Measurements from ENCODE around the gene USP7. TPM values are rescaled to one million over a fixed set of nuclear protein-coding genes. Genes with fewer than 3 reads are reported as not detected.
"Not testable (repeated sequence)": the region's sequence is repeated elsewhere in the genome, so short reads cannot be mapped to it uniquely, and the experiment has no call there.

USP7 gene
- total RNA-seq, 4 donors from 2014 or later = 57.9 to 93.6 (median 85.5) TPM

DNA sequence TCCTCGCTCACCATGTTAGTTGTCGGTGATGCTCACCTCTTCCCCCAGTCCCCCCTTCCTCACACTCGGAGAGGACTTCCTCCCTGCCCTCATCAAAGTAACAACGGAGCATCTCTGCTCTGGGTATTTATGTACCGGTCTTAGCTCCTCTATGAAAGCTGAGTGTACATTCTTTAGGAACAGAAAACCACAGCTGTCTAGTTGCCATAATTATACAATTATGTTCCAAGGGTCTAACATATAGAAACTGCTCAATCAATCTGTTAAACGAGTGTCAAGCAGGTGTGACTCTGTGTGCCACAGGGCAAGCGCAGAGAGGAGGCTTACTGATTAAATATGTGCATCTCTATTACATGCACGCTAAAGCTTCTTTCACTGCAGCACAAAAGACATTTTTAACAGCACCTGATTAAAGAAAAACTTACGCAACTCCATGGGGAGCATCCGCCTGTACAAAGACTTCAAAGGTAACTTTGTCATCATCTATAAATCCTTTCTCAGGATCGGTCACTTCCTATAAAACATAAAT is 43.7 kb downstream of the USP7 start:
- DNase-seq = no peak
- 95 to 97% methylated on average over 11 of the region's 11 CpGs for WGBS, 2 donors
- Histone ChIP-seq H3K36me3 (peaks cover 42 to 43% of the 10 kb centered on the region in 2 donors), H3K9me3 (no peaks in the 10 kb centered on the region), H3K4me1 (peaks cover 9 to 11% of the 10 kb centered on the region in 2 donors), H3K4me3 (replicated peaks in 1 of 3) (no peak overlapping the region), H3K27ac (no peak overlapping the region), H3K27me3 (no peaks in the 10 kb centered on the region)
- intact Hi-C loops (cut with DNase I) = no loop called here
- TF ChIP-seq POLR2A (IDR thresholded peaks at IDR 0.05) = no peak
- TF ChIP-seq, protein P1, sequence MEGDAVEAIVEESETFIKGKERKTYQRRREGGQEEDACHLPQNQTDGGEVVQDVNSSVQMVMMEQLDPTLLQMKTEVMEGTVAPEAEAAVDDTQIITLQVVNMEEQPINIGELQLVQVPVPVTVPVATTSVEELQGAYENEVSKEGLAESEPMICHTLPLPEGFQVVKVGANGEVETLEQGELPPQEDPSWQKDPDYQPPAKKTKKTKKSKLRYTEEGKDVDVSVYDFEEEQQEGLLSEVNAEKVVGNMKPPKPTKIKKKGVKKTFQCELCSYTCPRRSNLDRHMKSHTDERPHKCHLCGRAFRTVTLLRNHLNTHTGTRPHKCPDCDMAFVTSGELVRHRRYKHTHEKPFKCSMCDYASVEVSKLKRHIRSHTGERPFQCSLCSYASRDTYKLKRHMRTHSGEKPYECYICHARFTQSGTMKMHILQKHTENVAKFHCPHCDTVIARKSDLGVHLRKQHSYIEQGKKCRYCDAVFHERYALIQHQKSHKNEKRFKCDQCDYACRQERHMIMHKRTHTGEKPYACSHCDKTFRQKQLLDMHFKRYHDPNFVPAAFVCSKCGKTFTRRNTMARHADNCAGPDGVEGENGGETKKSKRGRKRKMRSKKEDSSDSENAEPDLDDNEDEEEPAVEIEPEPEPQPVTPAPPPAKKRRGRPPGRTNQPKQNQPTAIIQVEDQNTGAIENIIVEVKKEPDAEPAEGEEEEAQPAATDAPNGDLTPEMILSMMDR (IDR thresholded peaks at IDR 0.05) = no peak

DNA sequence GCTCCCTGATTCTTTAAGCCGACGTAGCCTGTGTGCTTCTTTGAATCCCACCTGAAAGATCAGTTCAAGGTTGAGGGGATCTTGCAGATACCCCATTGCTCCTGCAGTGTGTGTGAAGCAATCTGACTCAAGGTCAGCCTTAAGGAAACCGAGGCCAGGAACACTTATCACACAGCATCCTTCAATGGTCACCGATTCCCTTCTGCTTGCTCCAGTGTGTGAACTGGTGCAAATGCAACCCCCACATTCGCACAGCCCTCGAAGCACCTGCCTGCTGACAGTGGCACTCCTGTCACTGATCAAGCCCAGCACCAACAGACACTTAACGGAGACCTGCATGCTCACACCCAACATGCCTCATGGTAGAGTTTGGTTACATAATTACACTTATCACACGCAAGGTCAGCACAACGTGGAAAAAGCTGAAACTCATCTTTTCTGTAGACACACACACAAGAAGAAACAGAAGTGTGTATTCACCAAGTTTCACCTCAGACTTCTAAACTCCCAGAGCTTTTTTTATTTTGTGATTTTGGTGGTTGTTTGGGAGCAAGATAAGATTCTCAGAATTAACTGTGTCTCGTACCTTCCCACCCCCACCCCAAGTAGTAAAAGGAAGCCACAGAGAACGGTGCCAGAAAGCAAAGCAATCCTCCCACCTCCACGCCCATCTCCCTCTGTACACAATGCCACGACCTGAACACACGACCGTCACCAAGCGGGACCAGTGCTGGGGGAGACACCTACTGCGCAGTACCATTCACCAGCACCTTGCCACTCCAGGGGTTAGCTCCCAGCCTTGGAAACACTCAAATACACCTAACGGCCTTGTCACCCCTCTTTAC is 44.4 kb downstream of the USP7 start:
- Histone ChIP-seq H3K4me1 (peaks cover 9 to 10% of the 10 kb centered on the region in 2 donors), H3K9me3 (no peaks in the 10 kb centered on the region), H3K27me3 (no peaks in the 10 kb centered on the region), H3K4me3 (replicated peaks in 1 of 3) (no peak overlapping the region), H3K36me3 (peaks cover 42 to 50% of the 10 kb centered on the region in 2 donors), H3K27ac (no peak overlapping the region)
- intact Hi-C loops (cut with DNase I) = no loop called here
- 89 to 90% methylated on average over 18 of the region's 18 CpGs for WGBS, 2 donors
- TF ChIP-seq, protein P1 (IDR thresholded peaks at IDR 0.05) = no peak
- TF ChIP-seq POLR2A (IDR thresholded peaks at IDR 0.05) = no peak
- no peak for DNase-seq

DNA sequence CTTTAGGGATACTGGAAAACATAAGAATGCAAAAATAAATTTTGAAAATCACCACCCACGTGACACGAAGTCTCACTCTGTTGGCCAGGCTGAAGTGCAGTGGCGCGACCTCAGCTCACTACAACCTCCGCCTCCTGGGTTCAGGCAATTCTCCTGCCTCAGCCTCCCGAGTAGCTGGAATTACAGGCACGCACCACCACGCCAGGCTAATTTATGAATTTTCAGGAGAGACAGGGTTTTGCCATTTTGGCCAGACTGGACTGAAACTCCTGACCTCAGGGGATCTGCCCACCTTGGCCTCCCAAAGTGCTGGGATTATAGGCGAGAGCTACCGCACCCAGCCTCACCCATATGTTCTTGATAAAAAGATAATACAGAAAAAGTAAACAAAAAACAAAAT is 46.4 kb downstream of the USP7 start:
- H3K27me3 ChIP-seq = not testable (repeated sequence)

DNA sequence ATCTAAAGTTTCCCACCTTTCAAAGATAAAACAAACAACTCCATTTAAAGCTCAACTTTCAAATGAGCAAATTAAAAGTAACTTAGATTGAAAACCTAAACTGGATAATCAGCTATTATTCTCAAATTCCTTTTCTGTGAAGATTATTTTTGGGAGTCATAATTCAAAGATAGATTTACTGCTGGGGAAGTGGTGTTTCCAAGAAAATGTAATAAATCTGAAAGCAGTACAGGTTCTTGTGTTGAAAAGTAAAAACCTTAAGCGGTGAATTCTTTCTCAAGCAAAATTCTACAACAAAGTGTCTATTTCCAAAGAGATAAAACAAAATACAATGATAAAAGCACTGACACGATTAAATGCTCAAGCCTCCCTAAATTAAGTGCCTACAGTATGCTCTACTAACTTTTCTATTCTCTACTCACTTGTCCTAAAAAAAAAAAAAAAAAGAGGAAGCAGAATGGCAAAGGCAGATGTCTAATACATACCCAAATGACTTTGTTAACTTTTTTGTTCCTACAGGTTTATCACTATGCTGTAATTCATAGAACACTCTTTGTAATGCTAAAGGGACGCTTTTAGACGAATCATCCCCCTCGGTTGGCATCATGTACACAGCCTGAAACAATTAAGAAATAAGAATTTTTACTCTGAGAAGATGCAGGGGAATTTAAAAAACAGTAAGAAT is 47.0 kb downstream of the USP7 start:
- Histone ChIP-seq H3K36me3 (peaks cover 46 to 50% of the 10 kb centered on the region in 2 donors), H3K27me3 (no peaks in the 10 kb centered on the region), H3K4me1 (peaks cover 5 to 10% of the 10 kb centered on the region in 2 donors), H3K27ac (no peak overlapping the region), H3K9me3 (no peaks in the 10 kb centered on the region), H3K4me3 (replicated peaks in 1 of 3) (no peak overlapping the region)
- intact Hi-C loops (cut with DNase I) = no loop called here
- 91% methylated on average over 5 of the region's 5 CpGs for WGBS, 2 donors
- no peak for TF ChIP-seq POLR2A (IDR thresholded peaks at IDR 0.05)
- TF ChIP-seq, protein P1 (IDR thresholded peaks at IDR 0.05) = no peak
- DNase-seq = no peak

More for the DNA sequence above, 46.4 kb downstream of the USP7 start:
- H3K4me1 ChIP-seq; H3K27ac ChIP-seq; DNase-seq; H3K4me3 ChIP-seq (replicated peaks in 1 of 3); intact Hi-C loops (cut with DNase I); H3K9me3 ChIP-seq: not testable (repeated sequence)
- H3K36me3 ChIP-seq = peaks cover 46 to 52% of the 10 kb centered on the region in 2 donors
- 96% methylated on average over 10 of the region's 10 CpGs for WGBS, 2 donors

DNA sequence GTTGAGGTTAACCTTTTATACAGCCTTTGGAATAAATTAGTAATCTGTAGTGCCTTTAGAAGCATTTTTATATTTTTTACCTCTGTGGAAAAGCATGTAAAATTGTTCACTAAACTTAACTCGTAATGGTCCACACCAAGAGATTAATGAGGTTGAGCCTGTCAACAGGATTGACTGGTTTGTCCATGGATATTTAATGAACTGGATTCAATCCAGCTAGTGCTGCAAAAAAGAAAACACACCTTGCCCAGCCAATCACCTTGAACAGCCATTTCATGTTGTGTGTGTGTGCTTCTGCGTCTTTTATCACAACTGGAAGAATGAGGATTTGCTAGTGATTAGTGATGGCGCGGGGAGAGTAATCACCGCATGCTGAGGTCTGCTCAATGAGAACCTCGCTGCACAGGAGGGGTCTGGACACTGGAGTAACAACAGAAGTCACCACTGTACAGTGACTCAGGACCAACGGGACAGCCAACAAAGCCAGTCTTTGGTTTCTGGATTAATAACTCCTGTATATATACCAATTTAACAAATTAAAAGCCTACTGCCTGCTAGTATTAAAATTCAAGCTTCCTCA is 47.9 kb downstream of the USP7 start:
- Histone ChIP-seq H3K9me3 (no peaks in the 10 kb centered on the region), H3K4me3 (replicated peaks in 1 of 3) (no peak overlapping the region), H3K27me3 (no peaks in the 10 kb centered on the region), H3K27ac (no peak overlapping the region), H3K36me3 (peaks cover 40 to 53% of the 10 kb centered on the region in 2 donors), H3K4me1 (peaks cover 5 to 10% of the 10 kb centered on the region in 2 donors)
- intact Hi-C loops (cut with DNase I) = no loop called here
- 81 to 83% methylated on average over 7 of the region's 7 CpGs for WGBS, 2 donors
- TF ChIP-seq POLR2A (IDR thresholded peaks at IDR 0.05) = no peak
- TF ChIP-seq, protein P1 (IDR thresholded peaks at IDR 0.05) = no peak
- no peak for DNase-seq
